ENCODE data around the gene PRLHR.

Gene PRLHR

DNA sequence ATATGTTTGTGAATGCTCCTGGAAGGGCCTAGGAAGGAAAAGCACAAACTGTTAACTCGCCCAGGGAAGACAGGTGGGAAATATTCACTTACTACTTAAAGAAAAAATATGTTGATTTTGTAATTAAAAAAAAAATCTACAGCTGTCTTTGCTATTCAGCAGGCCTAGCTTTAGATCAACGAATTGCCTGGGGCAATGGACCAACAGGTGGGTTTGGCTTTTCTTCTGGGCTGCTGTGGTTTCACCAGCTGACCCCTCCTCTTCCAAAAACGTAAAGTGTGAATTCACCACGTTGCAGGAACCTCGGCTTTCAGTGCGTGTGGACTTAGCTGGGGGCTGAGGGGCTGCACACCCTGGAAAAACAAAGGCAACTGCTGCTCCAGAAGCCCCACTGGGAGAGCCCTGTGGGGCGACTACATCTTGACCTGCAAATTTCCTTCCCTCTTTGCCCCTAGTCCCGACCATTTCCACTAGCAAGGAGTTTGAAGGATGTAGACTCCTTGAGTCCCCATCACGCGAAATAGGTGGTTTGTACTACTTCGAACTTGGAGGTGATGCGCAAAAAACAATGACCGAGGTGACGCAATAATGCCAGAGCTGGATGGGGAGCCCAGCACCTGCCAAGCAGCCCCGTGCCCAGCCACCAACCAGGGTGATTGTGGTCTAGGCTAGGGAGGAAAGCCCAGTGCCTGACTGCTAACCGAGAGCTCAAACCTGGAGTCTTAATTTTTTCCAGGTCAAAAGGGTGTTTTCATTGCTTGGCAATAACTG, 7.4 kb downstream of the PRLHR start:
- no peak for DNase-seq (ENCODE audit: low spot score)

DNA sequence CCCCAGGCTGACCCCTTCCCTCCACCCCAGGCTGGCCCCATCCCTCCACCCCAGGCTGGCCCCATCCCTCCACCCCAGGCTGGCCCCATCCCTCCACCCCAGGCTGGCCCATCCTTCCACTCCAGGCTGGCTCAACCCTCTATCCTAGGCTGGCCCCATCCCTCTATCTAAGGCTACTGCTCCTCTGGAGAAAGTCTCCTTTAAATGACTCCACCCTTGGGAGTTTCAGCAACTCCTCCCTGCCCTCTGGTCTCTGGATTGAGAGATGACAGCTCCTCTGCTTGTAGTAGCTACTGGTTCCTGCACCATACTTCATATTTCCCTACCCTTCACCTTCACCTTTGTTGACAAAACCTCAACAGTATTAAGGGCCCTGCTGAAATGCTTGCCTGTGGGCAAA, 8.5 kb downstream of the PRLHR start:
- DNase-seq (ENCODE audit: low spot score) = no peak

DNA sequence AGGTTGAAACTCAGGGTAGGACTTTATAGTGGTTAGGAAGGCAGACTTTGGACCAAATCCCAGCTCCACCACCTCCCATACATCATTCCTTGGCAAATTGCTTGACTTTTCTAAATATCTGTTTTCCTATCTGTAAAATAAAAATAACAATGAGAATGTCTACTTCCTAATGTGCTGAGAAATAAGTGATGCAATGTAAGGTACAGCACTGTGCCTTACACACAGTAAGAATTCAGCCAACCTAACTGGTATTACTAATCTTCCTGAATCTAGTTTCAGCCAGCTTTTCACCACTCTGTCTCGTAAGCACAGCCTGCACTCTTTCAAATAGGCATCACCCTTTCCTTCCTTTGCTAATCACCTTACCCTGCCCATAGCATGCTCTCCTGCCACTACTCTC, 9.7 kb downstream of the PRLHR start:
- no peak for DNase-seq (ENCODE audit: low spot score)

DNA sequence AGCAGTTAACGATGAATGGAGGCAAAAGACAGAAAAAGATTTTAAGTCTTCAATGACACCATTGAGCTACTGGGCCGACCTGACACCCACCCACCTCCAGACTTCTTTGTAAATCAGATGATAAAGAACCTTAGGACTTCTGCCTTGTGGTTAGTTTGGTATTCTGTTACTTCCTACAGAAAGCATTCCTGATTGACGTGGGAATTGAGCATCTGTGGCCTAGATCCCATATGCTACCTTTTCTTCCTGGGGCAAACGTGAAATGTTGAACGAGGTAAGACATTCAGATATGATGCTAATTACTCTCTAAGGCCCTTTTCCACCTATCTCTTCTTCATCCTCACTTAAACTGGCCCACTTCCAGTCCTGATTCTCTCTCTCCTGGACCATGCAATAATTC, 10.2 kb downstream of the PRLHR start:
- DNase-seq (ENCODE audit: low spot score) = no peak

DNA sequence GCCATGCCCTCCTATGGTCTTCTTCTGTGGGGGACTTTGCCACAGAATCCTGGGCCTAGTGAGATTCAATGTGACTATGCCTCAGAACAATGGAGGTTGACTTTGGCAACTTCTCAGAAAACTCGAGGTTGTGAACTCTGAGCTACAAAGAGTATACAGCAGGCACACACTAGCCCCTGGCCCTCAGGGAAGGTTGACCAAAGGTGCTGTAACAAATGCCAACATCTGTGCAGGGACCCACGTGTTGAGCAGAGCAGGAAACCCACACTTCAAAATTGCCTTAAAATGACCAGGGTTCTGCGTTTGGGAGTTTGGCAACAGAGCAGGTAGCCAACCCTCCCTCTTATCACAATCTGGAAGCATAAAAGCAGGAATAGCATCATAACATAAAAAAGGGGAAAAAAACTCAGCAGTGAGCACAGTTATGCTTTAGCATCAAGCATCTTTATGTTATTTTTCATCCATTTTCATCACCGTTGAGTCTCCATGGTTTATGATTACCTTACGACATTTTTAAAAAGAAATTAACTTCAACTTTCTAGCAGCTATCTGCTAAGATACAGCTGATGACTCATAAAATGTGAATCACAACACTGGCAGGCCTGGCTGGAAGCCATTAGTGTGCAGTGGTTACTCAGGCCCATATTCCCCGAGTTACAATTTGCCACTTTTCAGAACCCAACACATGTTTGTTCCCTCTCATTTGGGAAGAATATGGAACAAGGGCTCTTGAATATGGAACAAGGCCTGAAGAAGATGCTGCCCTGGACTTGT, 11.1 kb downstream of the PRLHR start:
- no peak for DNase-seq (ENCODE audit: low spot score)

DNA sequence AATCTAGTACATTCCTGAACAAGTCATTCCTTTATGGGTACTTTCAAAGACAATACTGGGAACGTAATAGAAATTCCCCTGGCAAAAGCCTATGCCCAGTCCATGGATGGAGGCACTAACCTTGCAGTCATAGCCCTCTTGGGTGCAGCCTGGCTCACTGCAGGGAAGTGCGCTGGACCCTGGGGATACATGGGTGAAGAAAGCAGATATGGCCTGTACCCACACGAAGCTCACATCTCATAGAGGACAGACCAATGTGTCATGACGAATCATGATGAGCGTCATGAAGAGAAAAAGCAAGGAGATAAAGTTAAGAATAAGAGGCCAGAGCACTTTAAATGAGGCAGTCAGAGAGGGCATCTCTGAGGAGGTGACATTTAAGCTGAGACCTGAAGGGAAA, 11.8 kb downstream of the PRLHR start:
- no peak for DNase-seq (ENCODE audit: low spot score)

DNA sequence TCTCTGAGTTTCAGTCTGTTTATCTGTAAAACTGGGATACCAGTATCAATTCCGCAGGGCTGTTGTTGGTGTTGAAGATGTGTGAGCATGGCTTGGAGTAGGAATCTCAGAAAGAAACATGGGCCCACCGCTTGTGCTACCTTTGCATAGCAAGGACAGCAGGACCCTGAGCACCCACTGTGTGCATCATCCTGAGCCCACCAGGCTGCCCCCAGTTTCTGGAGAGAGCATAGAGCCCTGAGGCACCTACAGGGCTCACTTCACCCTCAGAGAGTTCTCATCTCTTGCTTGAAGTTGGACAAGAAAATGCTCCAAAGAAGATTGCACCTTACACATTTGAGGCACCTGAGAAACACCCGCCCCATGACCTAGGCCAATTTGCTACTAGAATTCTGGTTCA, 12.9 kb downstream of the PRLHR start:
- no peak for DNase-seq (ENCODE audit: low spot score)

DNA sequence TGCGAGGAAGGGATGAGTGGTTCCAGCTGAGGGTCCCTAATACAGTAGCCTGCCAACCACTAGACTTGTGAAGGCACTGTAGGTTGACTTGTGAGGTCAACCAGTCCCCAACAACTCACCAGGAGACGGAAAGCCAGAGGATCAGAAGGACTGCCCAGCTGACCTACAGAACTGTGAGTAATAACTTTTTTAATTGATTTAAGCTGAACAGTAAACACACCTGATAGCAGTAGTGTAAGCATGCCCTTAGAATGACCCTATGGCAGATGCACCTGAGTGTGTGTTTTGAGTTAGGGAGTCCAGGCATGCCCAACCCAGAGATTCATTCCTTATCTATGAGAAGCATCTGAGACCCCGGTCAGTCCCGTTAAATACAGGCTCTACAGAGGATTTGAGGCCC, 14.1 kb downstream of the PRLHR start:
- no peak for DNase-seq (ENCODE audit: low spot score)

DNA sequence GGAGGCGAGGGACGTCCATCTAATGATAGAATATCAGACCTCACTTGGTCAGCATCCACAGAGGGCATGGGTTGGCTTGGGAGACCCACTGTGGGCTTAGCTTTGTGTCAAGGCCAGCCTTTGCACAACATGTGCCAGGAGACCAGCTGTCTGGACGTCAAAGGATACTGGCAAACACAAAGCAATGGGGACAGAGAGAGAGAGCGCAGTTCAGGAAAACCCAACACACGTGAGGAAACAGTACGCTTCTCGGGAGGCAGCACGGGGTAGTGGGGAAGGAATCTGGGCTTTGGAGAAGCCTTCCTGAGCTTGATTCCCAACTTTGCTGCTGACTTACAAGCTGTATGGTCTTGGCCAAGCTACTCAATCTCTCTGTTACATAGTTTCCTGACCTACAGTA, 14.7 kb downstream of the PRLHR start:
- no peak for DNase-seq (ENCODE audit: low spot score)

DNA sequence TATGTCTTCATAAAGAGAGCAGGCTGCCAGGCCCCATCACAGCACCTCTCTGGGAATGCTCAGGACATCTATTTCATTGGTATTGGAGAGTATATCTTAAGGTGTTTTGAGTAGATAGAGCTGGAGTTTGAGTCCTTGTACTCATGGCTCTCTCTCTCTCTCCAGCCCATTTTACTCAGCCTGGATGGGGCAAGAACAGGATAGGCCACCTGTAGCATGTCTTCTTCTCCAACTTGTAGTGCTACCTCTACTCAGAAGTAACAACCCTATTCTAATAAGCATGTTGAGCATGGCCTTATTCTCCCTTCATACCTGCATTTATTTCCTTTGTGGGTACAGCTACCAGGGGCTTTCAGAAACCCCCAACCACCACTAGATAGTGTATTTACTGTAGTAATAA, 21.9 kb downstream of the PRLHR start:
- no peak for DNase-seq (ENCODE audit: low spot score)

DNA sequence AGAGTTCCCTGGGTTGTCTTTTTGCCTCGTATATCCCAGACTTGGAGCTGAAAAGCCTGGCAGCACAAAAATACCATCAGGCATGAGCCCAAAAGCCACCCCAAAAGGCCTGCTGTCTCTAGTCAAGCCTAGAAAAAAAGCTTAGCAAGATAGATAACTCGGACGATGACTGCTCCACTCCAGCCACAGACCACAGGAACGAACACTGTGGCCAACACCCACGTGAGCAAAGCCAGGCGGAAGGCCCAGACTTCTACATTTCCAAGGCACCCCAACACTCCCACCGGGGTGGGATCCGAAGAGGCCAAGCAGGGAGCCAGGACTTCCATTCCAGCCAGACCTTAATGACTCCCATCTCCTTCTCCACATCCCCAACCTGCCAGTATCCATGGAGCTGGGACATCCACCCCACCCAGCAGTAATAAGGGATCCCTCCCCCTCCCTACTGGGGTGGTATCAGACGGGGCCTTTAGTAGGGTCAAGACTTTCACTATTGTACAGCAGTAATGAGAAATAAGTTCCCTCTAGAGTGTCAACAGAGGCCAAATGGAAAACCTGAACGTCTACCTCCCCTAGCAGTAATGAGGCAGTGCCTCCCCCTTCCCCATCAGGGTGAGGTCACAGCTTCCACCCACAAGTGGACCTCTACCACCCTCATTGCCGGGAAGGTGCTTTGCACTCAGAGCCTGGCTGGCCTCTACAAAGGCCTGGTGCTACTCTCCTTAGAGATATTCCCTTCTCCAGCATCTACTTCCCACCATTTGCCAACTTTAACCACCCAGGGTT, 23.0 kb downstream of the PRLHR start:
- no peak for DNase-seq (ENCODE audit: low spot score)

DNA sequence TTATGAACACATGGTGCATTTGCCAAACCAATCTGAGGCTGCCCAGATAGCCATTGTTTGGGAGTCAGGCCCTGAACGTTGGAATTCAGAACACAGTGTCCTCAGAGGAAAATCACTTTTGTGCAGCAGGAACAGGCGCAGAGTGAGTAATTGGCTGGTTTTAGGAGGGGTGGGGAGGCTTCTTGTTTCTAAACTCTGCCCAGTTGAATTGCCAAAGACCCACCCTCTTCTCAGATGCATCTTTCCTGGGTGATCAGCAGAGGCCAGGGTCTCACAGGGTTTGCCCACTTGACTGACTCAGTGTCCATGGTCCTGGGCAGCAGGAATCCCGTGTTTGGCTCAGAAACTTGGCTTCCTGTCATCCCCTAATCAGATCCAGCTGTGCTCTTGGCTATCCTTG, 24.3 kb downstream of the PRLHR start:
- no peak for DNase-seq (ENCODE audit: low spot score)

DNA sequence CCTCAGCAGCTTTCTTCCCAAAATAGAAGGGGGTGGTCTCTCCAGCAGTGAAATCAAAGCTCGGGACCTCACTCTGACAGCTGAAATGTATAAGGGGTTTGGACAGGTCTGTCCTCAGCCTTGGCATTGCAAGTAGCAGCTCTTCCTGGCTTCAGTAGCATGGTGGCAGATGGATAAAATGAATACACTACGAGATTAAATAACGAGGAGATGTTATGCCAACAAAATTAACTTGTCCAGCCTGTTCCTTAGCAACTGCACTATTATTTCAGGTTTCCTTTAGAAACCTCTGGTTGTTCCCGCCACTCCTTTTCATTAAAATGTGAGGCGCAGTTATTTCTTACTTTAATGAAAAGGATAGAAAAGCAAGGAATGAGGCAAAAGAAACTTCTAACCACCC, 24.9 kb downstream of the PRLHR start:
- no peak for DNase-seq (ENCODE audit: low spot score)

DNA sequence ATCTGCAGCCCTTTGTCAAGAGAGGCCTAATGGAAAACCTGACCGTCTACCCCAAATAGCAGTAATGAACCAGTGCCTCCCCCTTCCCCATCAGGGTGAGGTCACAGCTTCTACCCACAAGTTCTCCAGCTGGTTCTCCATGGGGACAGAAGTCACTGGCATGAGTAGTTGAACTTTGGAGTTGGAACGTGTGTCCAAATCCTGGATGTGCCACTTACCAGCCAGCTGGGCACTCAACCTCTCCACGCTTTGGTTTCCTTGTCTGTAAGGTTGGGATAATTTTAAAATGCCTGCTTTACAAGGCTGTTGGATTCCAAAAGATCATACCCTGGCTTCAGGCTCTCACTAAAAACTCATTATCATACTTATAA, 25.6 kb downstream of the PRLHR start:
- DNase-seq (ENCODE audit: low spot score) = no peak

DNA sequence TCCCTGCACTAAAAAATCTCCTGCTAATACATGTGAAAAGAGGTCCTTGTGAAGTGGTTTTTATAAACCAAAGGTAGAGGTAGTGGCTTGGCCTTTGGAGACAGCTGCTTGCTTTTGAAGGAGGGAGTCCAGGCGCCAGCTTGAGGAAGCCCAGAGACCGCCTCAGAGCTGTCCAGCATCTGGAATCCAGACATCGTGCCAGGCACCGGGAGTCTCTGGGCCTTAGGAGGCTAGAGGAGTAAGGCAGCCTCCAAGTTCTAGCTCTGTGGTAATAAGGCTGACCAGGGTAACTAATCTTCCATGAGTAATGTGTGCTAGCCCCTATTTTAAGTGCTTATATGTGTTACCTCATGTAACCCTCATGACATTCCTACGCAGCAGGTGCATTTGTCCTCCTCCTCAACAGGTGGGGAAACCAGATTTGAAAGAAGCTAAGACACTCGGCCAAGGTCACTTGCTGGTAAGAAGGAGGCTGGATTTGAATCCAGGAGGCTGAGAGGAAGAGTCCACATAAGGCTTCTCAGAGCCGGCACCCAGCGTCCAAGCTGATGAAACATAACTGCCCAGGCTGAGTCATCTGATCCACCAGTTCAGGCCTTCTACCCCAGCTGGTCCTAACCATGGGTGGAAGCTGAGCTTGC, 26.1 kb downstream of the PRLHR start:
- no peak for DNase-seq (ENCODE audit: low spot score)

DNA sequence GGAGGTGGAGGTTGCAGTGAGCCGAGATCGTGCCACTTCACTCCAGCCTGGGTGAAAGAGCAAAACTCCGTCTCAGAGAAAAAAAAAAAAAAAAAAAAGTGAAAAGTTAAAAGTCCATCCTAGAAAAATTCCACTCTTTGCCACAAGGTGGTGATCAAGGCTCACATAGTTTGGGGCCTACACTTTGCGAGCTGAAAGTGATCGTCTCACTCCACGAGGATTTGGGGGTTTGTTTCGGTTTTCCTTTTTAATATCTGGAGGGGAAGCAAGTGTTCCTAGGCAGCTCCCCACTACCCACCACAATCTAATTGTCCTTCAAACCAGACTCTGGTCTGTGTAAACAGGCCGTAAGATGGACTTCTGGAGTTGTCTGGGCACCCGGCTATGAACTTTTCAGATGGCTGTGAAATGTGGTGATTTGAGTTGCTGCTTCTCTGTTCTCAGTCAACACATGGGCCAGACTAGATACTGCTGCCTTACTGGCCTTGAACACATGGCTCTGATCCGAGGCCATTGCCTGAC, 27.1 kb downstream of the PRLHR start:
- peak; percentile 65 for DNase-seq (ENCODE audit: low spot score)

DNA sequence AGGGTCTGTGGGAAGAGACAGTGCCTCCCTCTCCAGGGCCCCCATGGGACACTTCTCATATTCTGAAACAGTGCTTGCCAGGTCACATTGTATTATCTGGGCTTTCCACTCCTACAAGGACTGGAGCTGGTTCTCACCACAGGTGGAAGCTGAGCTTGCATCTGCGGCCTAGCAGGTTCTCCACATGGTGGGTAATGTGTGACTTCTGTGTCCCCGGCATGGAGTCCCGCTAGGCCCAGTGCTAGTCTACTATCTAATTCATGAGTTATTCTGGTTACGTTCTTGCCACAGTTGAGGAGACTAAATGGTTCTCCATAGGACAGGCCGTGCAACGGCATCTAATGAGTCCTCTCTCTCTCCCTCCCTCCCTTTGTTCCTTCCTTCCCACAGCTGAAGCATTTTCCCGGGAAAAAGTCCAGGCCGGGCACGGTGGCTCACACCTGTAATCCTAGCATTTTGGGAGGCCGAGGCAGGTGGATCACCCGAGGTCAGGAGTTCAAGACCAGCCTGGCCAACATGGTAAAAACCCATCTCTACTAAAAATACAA, 27.7 kb downstream of the PRLHR start:
- no peak for DNase-seq (ENCODE audit: low spot score)

DNA sequence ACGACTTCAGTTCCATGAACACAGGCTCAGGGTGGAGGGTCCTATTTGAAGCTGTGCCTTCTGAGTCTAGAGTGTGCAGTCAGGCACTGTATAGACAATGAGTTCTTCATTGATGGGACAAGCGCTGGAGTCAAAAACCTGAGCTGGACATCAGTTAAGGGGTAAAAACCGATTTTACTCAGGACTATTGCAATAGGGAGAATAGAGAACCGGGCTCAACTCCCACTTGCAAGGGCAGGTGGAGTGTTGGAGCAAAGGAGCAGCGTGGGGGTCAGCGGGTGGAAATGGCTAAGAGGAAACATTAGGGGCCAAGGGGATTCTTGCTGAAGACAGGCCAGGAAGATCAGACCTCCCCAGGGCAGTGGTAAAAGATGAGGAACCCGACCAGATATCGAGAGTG, 28.5 kb downstream of the PRLHR start:
- DNase-seq (ENCODE audit: low spot score) = no peak

DNA sequence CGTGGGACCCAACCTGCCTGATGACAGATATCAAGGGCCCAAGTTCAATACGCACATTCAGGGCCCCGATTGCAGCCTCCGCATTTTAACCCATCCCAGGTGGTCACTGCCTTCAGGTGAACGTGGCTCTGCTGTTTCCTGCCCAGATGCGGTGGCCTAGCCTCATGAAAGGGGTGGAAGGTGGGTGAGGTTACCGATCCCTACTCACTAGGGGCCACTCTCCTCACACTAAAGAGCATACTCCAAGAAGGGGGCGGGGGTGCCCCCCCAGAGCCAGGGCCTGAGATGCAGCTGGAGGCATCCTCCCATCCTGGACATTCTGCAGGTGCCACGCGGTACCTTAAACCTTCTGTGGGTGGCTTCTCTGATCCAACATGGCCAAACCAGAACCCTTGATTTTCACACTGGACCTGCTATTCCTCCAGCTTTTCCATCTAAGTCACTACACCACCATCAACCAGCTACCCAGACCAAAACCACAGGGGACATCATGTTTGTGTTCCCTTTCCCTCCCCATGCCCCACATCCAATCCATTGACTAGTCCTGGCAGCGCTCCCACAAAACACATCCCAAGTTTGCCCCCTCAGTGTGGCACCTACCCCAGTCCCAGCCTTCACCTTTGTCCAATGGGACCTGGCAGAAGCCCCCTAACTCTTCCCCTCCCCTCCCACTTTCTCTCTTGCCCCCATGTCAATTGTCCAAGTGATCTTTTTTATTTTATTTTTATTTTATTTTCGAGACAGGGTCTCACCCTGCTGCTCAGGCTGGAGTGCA, 30.0 kb downstream of the PRLHR start:
- DNase-seq (ENCODE audit: low spot score) = no peak

DNA sequence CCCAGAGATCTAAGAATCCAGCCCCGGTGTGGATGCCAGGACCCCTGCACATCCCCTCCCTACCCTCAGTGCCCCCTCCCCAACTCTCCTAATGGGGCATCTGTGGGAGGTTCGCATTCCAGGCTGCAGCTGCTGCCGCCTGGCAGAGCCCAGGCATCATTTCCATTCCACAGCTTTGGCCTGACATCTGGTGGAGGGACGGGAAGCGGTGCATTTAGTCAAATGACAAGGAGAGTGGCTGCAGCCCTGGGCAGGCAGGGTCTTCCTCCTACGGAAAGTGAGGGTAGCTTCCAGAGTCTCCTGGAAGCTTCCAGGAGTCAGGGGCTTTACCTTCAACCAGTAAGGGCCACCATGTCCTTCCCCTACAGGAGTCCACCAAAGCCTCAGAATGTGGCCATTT, 30.8 kb downstream of the PRLHR start:
- no peak for DNase-seq (ENCODE audit: low spot score)

DNA sequence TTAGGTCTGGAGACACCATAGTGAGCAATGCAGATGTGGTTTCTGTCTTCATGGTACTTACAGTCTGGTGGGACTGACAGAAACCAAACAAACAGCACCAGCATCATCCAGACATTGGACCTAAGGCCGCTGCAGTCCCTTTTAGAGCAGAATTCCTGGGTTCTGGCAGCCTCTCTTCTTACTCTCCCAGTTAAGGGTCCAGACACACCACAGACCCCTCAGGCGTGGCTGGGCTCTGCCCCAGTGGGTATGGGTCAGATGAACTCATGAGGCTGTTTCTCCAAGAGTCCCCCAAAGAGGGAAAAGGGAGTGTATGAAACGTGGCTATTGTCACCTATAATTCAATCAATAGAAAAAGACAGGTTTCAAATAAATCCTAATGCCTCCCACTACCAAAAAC, 31.3 kb downstream of the PRLHR start:
- DNase-seq (ENCODE audit: low spot score) = no peak
